ENCODE results near the gene PROCA1.

Gene PROCA1

GRCh38 chr17:28747051-28747691, 35.5 kb upstream of the PROCA1 start:
- peak overlapping the region; percentile 84 for H3K4me3 Mint-ChIP-seq
- peaks cover 80% of the 10 kb centered on the region for H3K36me3 Mint-ChIP-seq
- DNase-seq (ENCODE audit: low spot score in 2 of 2) (no peak), ATAC-seq (no peak)
- no peaks in the 10 kb centered on the region for H3K9me3 Mint-ChIP-seq
- peaks cover 34% of the 10 kb centered on the region for H3K4me1 Mint-ChIP-seq
- H3K27ac Mint-ChIP-seq: peak overlapping the region; percentile 94

- peaks cover 34% of the 10 kb centered on the region for H3K4me1 Mint-ChIP-seq
- peak overlapping the region; percentile 94 for H3K27ac Mint-ChIP-seq
Observed at GRCh38 chr17:28746611-28747050, 34.9 kb upstream of the PROCA1 start.

GRCh38 chr17:28745786-28746411, 34.2 kb upstream of the PROCA1 start:
- peak overlapping the region; percentile 84 for H3K4me3 Mint-ChIP-seq
- H3K36me3 Mint-ChIP-seq: peaks cover 67% of the 10 kb centered on the region
- DNase-seq (ENCODE audit: low spot score in 2 of 2) (no peak), ATAC-seq (no peak)
- peak overlapping the region; percentile 94 for H3K27ac Mint-ChIP-seq
- H3K9me3 Mint-ChIP-seq: no peaks in the 10 kb centered on the region
- H3K4me1 Mint-ChIP-seq: peaks cover 34% of the 10 kb centered on the region

More at GRCh38 chr17:28746611-28747050, 34.9 kb upstream of the PROCA1 start:
- H3K4me3 Mint-ChIP-seq: peak overlapping the region; percentile 84
- H3K36me3 Mint-ChIP-seq: peaks cover 75% of the 10 kb centered on the region
- H3K9me3 Mint-ChIP-seq: no peaks in the 10 kb centered on the region
- DNase-seq (ENCODE audit: low spot score in 2 of 2) (no peak), ATAC-seq (no peak)

GRCh38 chr17:28744972-28745785, 33.5 kb upstream of the PROCA1 start:
- H3K4me3 Mint-ChIP-seq: peak overlapping the region; percentile 84
- H3K4me1 Mint-ChIP-seq: peaks cover 34% of the 10 kb centered on the region
- H3K9me3 Mint-ChIP-seq: no peaks in the 10 kb centered on the region
- H3K36me3 Mint-ChIP-seq: peaks cover 60% of the 10 kb centered on the region
- DNase-seq (ENCODE audit: low spot score in 2 of 2): peak in 1 of 2 donors; percentile 70
- no peak for ATAC-seq
- peak overlapping the region; percentile 94 for H3K27ac Mint-ChIP-seq

- Mint-ChIP-seq H3K36me3 (peaks cover 52% of the 10 kb centered on the region), H3K4me1 (peaks cover 36% of the 10 kb centered on the region), H3K27ac (peak overlapping the region; percentile 94), H3K9me3 (no peaks in the 10 kb centered on the region), H3K4me3 (peak overlapping the region; percentile 84)
- DNase-seq (ENCODE audit: low spot score in 2 of 2) (peak; percentile 46 to 84), ATAC-seq (peak; percentile 61)
Observed at GRCh38 chr17:28744104-28744971, 32.6 kb upstream of the PROCA1 start.

- H3K9me3 Mint-ChIP-seq: no peaks in the 10 kb centered on the region
- peaks cover 36% of the 10 kb centered on the region for H3K4me1 Mint-ChIP-seq
- peak; percentile 66 to 87 for DNase-seq (ENCODE audit: low spot score in 2 of 2)
- peak within 1 kb of the TSS; percentile 94 for H3K27ac Mint-ChIP-seq
- H3K36me3 Mint-ChIP-seq: peaks cover 43% of the 10 kb centered on the region
- peak; percentile 91 for ATAC-seq
- H3K4me3 Mint-ChIP-seq: peak within 1 kb of the TSS; percentile 84
Observed at GRCh38 chr17:28743243-28744103, 31.8 kb upstream of the PROCA1 start, which contains the start of gene TRAF4. Gene TRAF4, plus strand, starts transcription at chr17:28744011. Its CDS starts 102 bp downstream, at chr17:28744113.

- Mint-ChIP-seq H3K9me3 (no peaks in the 10 kb centered on the region), H3K36me3 (peaks cover 25% of the 10 kb centered on the region), H3K4me3 (peak overlapping the region; percentile 84), H3K27ac (peak overlapping the region; percentile 37), H3K4me1 (peaks cover 31% of the 10 kb centered on the region)
- DNase-seq (ENCODE audit: low spot score in 2 of 2): no peak
- ATAC-seq: no peak
Observed at GRCh38 chr17:28741358-28742349, 30.0 kb upstream of the PROCA1 start.

GRCh38 chr17:28740406-28741357, 29.0 kb upstream of the PROCA1 start:
- Mint-ChIP-seq H3K36me3 (peaks cover 15% of the 10 kb centered on the region), H3K4me1 (peaks cover 21% of the 10 kb centered on the region), H3K4me3 (no peak overlapping the region), H3K9me3 (no peaks in the 10 kb centered on the region), H3K27ac (no peak overlapping the region)
- ATAC-seq (no peak), DNase-seq (ENCODE audit: low spot score in 2 of 2) (no peak)

- Mint-ChIP-seq H3K9me3 (no peaks in the 10 kb centered on the region), H3K4me3 (peak overlapping the region; percentile 43), H3K4me1 (peaks cover 19% of the 10 kb centered on the region), H3K36me3 (no peaks in the 10 kb centered on the region), H3K27ac (peak overlapping the region; percentile 87)
- peak; percentile 31 for ATAC-seq
- DNase-seq (ENCODE audit: low spot score in 2 of 2): no peak
Observed at GRCh38 chr17:28738680-28739384, 27.1 kb upstream of the PROCA1 start.

GRCh38 chr17:28737770-28738679, 26.3 kb upstream of the PROCA1 start:
- H3K9me3 Mint-ChIP-seq: no peaks in the 10 kb centered on the region
- peak; percentile 59 for ATAC-seq
- no peaks in the 10 kb centered on the region for H3K36me3 Mint-ChIP-seq
- peak overlapping the region; percentile 87 for H3K27ac Mint-ChIP-seq
- DNase-seq (ENCODE audit: low spot score in 2 of 2): no peak
- peaks cover 16% of the 10 kb centered on the region for H3K4me1 Mint-ChIP-seq
- peak overlapping the region; percentile 43 for H3K4me3 Mint-ChIP-seq

- no peaks in the 10 kb centered on the region for H3K9me3 Mint-ChIP-seq
- DNase-seq (ENCODE audit: low spot score in 2 of 2): no peak
- H3K36me3 Mint-ChIP-seq: no peaks in the 10 kb centered on the region
- no peak overlapping the region for H3K4me3 Mint-ChIP-seq
- H3K4me1 Mint-ChIP-seq: peaks cover 14% of the 10 kb centered on the region
- H3K27ac Mint-ChIP-seq: no peak overlapping the region
- no peak for ATAC-seq
Observed at GRCh38 chr17:28737316-28737715, 25.6 kb upstream of the PROCA1 start.

Data from stimulated activated effector memory CD8-positive, alpha-beta T cell treated with anti-CD3 and anti-CD28 coated beads, Interleukin-12 subunit alpha, Interleukin-12 subunit beta, amount 100 ng/mL, for 72 hours (primary cell).